Mucosa of rectum (tissue), 2 donors: Measurements from ENCODE around the gene OSCP1.

Source experiments
- H3K27ac ChIP-seq, 2 donors: one replicate each; pipeline ENCODE4 v1.7.0; 2013; ENCODE audit warnings: inconsistent platforms in 2 of 2, low read depth in 2 of 2, low read length in 2 of 2
- H3K27me3 ChIP-seq, 2 donors: one replicate each; pipeline ENCODE4 v1.7.0; 2013; ENCODE audit warnings: low read length in 2 of 2; ENCODE audit not compliant: control insufficient read depth in 2 of 2, insufficient read depth in 2 of 2
- H3K36me3 ChIP-seq, 2 donors: one replicate each; pipeline ENCODE4 v1.7.0; 2013; ENCODE audit warnings: low read length in 2 of 2; ENCODE audit not compliant: control insufficient read depth in 2 of 2, insufficient read depth in 2 of 2
- H3K4me1 ChIP-seq, 2 donors: one replicate each; pipeline ENCODE4 v1.7.0; 2013; ENCODE audit warnings: low read length in 2 of 2, mild to moderate bottlenecking in 1 of 2; ENCODE audit not compliant: control insufficient read depth in 2 of 2, insufficient read depth in 2 of 2
- H3K4me3 ChIP-seq, 2 donors: one replicate each; pipeline ENCODE4 v1.7.0; 2013; ENCODE audit warnings: low read length in 2 of 2
- H3K9ac ChIP-seq, 2 donors: one replicate each; pipeline ENCODE4 v1.7.0; 2013; ENCODE audit warnings: low read length in 2 of 2, low read depth in 1 of 2, mild to moderate bottlenecking in 1 of 2
- H3K9me3 ChIP-seq, 2 donors: one replicate each; pipeline ENCODE4 v1.7.0; 2013; ENCODE audit warnings: low read length in 2 of 2; ENCODE audit not compliant: control insufficient read depth in 2 of 2
- donor health status: healthy.
- donor health status: Normal muscosa, but diverticular disease.

OSCP1 gene

GRCh38 chr1:36397378-36398230 is 52.6 kb downstream of the OSCP1 start, which contains the start of gene LSM10:
Gene LSM10 (minus strand): TSS chr1:36397908. CDS start chr1:36394129, 3,779 bp downstream.
- Histone ChIP-seq H3K9ac (peak within 1 kb of the TSS; percentile 87 to 96), H3K4me3 (peak within 1 kb of the TSS; percentile 81 to 96), H3K27me3 (no peaks in the 10 kb centered on the region)

GRCh38 chr1:36397083-36397377 is 53.2 kb downstream of the OSCP1 start:
- Histone ChIP-seq H3K9ac (peak overlapping the region; percentile 87 to 96), H3K36me3 (peaks cover 10 to 16% of the 10 kb centered on the region in 2 donors), H3K4me3 (peak overlapping the region; percentile 81 to 96), H3K27me3 (no peaks in the 10 kb centered on the region), H3K4me1 (peaks cover 8 to 9% of the 10 kb centered on the region in 2 donors), H3K9me3 (no peaks in the 10 kb centered on the region), H3K27ac (peak overlapping the region; percentile 73 to 87)

More at GRCh38 chr1:36397378-36398230, 52.6 kb downstream of the OSCP1 start, which contains the start of gene LSM10:
- H3K36me3 ChIP-seq = peaks cover 7 to 13% of the 10 kb centered on the region in 2 donors
- H3K27ac ChIP-seq = peak within 1 kb of the TSS; percentile 73 to 87
- peaks cover 8 to 9% of the 10 kb centered on the region in 2 donors for H3K4me1 ChIP-seq
- H3K9me3 ChIP-seq = no peaks in the 10 kb centered on the region

GRCh38 chr1:36396359-36396758 is 53.9 kb downstream of the OSCP1 start:
- no peak overlapping the region for H3K4me3 ChIP-seq
- no peak overlapping the region for H3K27ac ChIP-seq
- H3K9ac ChIP-seq = no peak overlapping the region

GRCh38 chr1:36393686-36394085 is 56.6 kb downstream of the OSCP1 start:
- Histone ChIP-seq H3K9me3 (no peaks in the 10 kb centered on the region), H3K36me3 (peaks cover 18 to 26% of the 10 kb centered on the region in 2 donors), H3K4me3 (no peak overlapping the region), H3K27ac (no peak overlapping the region), H3K27me3 (no peaks in the 10 kb centered on the region), H3K9ac (no peak overlapping the region), H3K4me1 (peaks cover 5 to 14% of the 10 kb centered on the region in 2 donors)

More at GRCh38 chr1:36396359-36396758, 53.9 kb downstream of the OSCP1 start:
- Histone ChIP-seq H3K9me3 (no peaks in the 10 kb centered on the region), H3K4me1 (peaks cover 5 to 9% of the 10 kb centered on the region in 2 donors), H3K36me3 (peaks cover 11 to 19% of the 10 kb centered on the region in 2 donors), H3K27me3 (no peaks in the 10 kb centered on the region)

GRCh38 chr1:36392836-36393235 is 57.4 kb downstream of the OSCP1 start:
- Histone ChIP-seq H3K9ac (no peak overlapping the region), H3K4me3 (no peak overlapping the region), H3K27me3 (no peaks in the 10 kb centered on the region), H3K36me3 (peaks cover 18 to 26% of the 10 kb centered on the region in 2 donors), H3K27ac (no peak overlapping the region), H3K9me3 (no peaks in the 10 kb centered on the region), H3K4me1 (peaks cover 5 to 14% of the 10 kb centered on the region in 2 donors)

GRCh38 chr1:36391271-36391670 is 59.0 kb downstream of the OSCP1 start:
- no peaks in the 10 kb centered on the region for H3K9me3 ChIP-seq
- peak overlapping the region in 1 of 2 donors; percentile 17 for H3K27ac ChIP-seq
- H3K36me3 ChIP-seq = peaks cover 18 to 26% of the 10 kb centered on the region in 2 donors
- peaks cover 17 to 18% of the 10 kb centered on the region in 2 donors for H3K4me1 ChIP-seq
- H3K4me3 ChIP-seq = no peak overlapping the region
- no peaks in the 10 kb centered on the region for H3K27me3 ChIP-seq
- no peak overlapping the region for H3K9ac ChIP-seq

- H3K4me1 ChIP-seq = peaks cover 17 to 21% of the 10 kb centered on the region in 2 donors
- H3K36me3 ChIP-seq = peaks cover 18 to 26% of the 10 kb centered on the region in 2 donors
- no peak overlapping the region for H3K9ac ChIP-seq
- no peaks in the 10 kb centered on the region for H3K9me3 ChIP-seq
- H3K27ac ChIP-seq = peak overlapping the region in 1 of 2 donors; percentile 48
- no peak overlapping the region for H3K4me3 ChIP-seq
- no peaks in the 10 kb centered on the region for H3K27me3 ChIP-seq
These were observed 59.8 kb downstream of the OSCP1 start for GRCh38 chr1:36390411-36390810.

GRCh38 chr1:36389999-36390398 is 60.3 kb downstream of the OSCP1 start:
- H3K4me1 ChIP-seq = peaks cover 20 to 22% of the 10 kb centered on the region in 2 donors
- H3K36me3 ChIP-seq = peaks cover 18 to 26% of the 10 kb centered on the region in 2 donors
- peak overlapping the region in 1 of 2 donors; percentile 48 for H3K27ac ChIP-seq
- no peak overlapping the region for H3K9ac ChIP-seq
- no peaks in the 10 kb centered on the region for H3K9me3 ChIP-seq
- H3K4me3 ChIP-seq = no peak overlapping the region
- H3K27me3 ChIP-seq = no peaks in the 10 kb centered on the region

- peaks cover 18 to 26% of the 10 kb centered on the region in 2 donors for H3K36me3 ChIP-seq
- H3K4me1 ChIP-seq = peaks cover 26 to 29% of the 10 kb centered on the region in 2 donors
- H3K27ac ChIP-seq = peak overlapping the region in 1 of 2 donors; percentile 48
- H3K27me3 ChIP-seq = no peaks in the 10 kb centered on the region
- no peak overlapping the region for H3K4me3 ChIP-seq
- no peaks in the 10 kb centered on the region for H3K9me3 ChIP-seq
- no peak overlapping the region for H3K9ac ChIP-seq
These were observed 61.0 kb downstream of the OSCP1 start for GRCh38 chr1:36389261-36389660.
